HL-60 (cell line): Measurements from ENCODE around the gene SERPINB13.

ENCODE experiments used
- DNase-seq, 2 experiments: peaks; one replicate each; pipeline ENCODE4 v3.0.0-alpha.2; 2010 to 2020; ENCODE audit warnings: low read depth in 1 of 2, low spot score in 1 of 2
- H3K27ac ChIP-seq: fragments of 250-450 bp; sonication (Bioruptor Pico); replicated peaks from 2 replicates; pipeline ENCODE4 v1.5.1; 2020; ENCODE audit warnings: mild to moderate bottlenecking, moderate library complexity
- H3K27me3 ChIP-seq: fragments of 250-450 bp; sonication (Bioruptor Pico); 2 replicates; pipeline ENCODE4 v1.5.1; 2021; ENCODE audit warnings: mild to moderate bottlenecking, moderate library complexity; ENCODE audit not compliant: insufficient read depth, poor library complexity, severe bottlenecking
- H3K4me3 ChIP-seq: replicated peaks from 2 replicates; pipeline ENCODE4 v1.5.1; 2011; ENCODE audit warnings: mild to moderate bottlenecking, control low read depth, low read length; ENCODE audit not compliant: insufficient read depth
- CTCF ChIP-seq: IDR thresholded peaks from one replicate; pipeline ENCODE4 v1.5.1; 2011; ENCODE audit warnings: low read length, control low read depth, inconsistent platforms; ENCODE audit not compliant: insufficient read depth
- GABPA ChIP-seq: IDR thresholded peaks from 2 replicates; pipeline ENCODE4 v1.6.1; 2012; ENCODE audit warnings: low read depth
- POLR2AphosphoS5 ChIP-seq: IDR thresholded peaks from 2 replicates; pipeline ENCODE4 v1.6.1; 2012; ENCODE audit warnings: low read depth
- REST ChIP-seq: IDR thresholded peaks from 2 replicates; pipeline ENCODE4 v1.6.1; 2012; ENCODE audit warnings: low read depth; ENCODE audit not compliant: insufficient replicate concordance
- SPI1 ChIP-seq: IDR thresholded peaks from 2 replicates; pipeline ENCODE4 v1.6.1; 2012; ENCODE audit warnings: low read depth, mild to moderate bottlenecking, borderline replicate concordance

The SERPINB13 gene

GRCh38 chr18:63619661-63620060, 32.5 kb downstream of the SERPINB13 start:
- Histone ChIP-seq H3K27me3 (no peaks in the 10 kb centered on the region), H3K4me3 (no peak overlapping the region), H3K27ac (no peak overlapping the region)
- no peak for TF ChIP-seq REST
- TF ChIP-seq CTCF: no peak
- TF ChIP-seq GABPA: no peak
- TF ChIP-seq POLR2AphosphoS5: no peak
- TF ChIP-seq SPI1: no peak
- no peak for DNase-seq

- no peak for DNase-seq
- TF ChIP-seq CTCF (no peak), SPI1 (no peak)
- no peak overlapping the region for H3K4me3 ChIP-seq
- no peak overlapping the region for H3K27ac ChIP-seq
- H3K27me3 ChIP-seq: no peaks in the 10 kb centered on the region
These were observed 37.7 kb downstream of the SERPINB13 start for GRCh38 chr18:63624863-63625262.

DNA sequence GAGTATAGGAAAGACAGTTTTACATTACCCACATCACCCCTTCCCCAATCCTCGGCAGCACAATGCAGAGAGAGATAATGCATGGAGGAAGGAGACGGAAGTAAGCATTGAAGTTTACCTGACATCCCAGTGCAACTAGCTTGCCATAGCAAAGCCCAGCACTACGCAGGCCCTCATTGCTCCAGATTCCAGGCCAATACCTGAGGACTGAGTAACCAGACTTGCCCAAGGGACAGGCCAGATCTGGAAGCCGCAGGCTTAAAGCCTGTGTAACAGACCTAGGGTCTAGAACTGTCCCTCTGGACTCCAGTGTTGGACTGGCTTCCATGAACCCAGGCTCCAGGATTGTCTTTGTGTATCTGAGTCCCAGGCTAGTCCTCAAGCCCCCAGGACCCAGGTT, 39.3 kb downstream of the SERPINB13 start:
- no peak for TF ChIP-seq CTCF
- TF ChIP-seq SPI1: no peak
- Histone ChIP-seq H3K27me3 (no peaks in the 10 kb centered on the region), H3K4me3 (no peak overlapping the region), H3K27ac (no peak overlapping the region)
- no peak for DNase-seq

DNA sequence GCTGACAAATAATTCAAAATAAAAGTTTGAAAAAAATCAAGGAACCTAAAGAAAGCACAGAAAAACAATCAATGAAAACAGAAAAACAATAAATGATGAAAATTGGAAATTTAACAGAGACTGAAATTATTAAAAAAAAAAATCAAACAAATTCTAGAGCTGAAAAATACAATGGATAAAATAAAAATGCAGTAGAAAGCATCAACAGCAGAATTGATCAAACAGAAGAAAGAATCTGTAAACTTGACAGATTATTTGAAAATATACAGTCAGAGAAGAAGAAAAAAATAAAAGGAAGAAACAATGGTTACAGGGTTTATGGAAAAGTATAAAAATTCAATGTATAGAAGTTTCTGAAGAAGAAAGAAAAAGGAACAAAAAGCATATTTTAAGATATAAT, 40.7 kb downstream of the SERPINB13 start:
- TF ChIP-seq CTCF (no peak), SPI1 (no peak), GABPA (no peak), REST (no peak), POLR2AphosphoS5 (no peak)
- Histone ChIP-seq H3K27ac (no peak overlapping the region), H3K4me3 (no peak overlapping the region), H3K27me3 (no peaks in the 10 kb centered on the region)
- DNase-seq: no peak
